ENCODE results near the gene TMC6.

Gene TMC6

GRCh38 chr17:78109489-78109761 is 19.1 kb downstream of the TMC6 start:
- DNase-seq (ENCODE audit: low read depth), result no peak
- H3K4me3 ChIP-seq (ENCODE audit: control insufficient read depth, low read depth, low read length), result no peak overlapping the region
- TF ChIP-seq, protein P1, sequence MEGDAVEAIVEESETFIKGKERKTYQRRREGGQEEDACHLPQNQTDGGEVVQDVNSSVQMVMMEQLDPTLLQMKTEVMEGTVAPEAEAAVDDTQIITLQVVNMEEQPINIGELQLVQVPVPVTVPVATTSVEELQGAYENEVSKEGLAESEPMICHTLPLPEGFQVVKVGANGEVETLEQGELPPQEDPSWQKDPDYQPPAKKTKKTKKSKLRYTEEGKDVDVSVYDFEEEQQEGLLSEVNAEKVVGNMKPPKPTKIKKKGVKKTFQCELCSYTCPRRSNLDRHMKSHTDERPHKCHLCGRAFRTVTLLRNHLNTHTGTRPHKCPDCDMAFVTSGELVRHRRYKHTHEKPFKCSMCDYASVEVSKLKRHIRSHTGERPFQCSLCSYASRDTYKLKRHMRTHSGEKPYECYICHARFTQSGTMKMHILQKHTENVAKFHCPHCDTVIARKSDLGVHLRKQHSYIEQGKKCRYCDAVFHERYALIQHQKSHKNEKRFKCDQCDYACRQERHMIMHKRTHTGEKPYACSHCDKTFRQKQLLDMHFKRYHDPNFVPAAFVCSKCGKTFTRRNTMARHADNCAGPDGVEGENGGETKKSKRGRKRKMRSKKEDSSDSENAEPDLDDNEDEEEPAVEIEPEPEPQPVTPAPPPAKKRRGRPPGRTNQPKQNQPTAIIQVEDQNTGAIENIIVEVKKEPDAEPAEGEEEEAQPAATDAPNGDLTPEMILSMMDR (conservative IDR thresholded peaks at IDR 0.05; ENCODE audit: control insufficient read depth, insufficient read depth, low read depth, low read length), result no peak

DNA sequence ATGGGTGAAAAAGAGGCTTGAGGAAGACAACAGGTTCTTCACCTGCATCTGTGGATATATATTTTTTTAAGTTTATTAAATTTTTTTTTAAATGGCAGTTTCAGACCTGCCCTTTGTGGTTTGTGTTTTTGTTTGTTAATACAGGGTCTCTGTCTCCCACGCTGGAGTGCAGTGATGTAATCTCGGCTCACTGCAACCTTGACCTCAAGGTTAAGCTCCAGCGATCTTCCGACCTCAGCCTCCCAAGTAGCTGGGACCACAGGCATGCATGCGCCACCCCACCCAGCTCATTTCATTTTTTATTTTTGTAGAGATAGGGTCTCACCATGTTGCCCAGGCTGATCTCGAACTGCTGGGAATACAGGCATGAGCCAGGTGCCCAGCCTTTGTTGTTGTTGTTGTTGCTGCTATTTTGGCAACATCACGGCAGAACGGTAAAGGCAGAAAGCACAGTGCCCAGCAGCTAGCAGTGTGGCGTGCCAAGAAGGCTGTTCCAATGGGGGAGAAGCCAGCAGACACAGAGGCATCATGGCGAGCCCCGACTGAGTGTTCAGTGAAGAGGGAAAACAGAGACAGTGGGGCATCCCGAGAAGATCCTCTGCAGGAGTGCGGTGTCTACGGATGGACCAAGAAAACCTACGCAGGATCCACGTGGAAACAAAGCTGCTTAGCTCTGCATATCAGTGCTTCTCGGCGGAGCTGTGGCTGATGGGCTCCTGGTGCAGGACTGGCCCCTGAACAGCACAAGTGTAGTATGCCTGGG is 19.6 kb downstream of the TMC6 start:
- TF ChIP-seq, protein P1 (conservative IDR thresholded peaks at IDR 0.05; ENCODE audit: control insufficient read depth, insufficient read depth, low read depth, low read length), result no peak
- no peak for DNase-seq (ENCODE audit: low read depth)
- no peak overlapping the region for H3K4me3 ChIP-seq (ENCODE audit: control insufficient read depth, low read depth, low read length)

DNA sequence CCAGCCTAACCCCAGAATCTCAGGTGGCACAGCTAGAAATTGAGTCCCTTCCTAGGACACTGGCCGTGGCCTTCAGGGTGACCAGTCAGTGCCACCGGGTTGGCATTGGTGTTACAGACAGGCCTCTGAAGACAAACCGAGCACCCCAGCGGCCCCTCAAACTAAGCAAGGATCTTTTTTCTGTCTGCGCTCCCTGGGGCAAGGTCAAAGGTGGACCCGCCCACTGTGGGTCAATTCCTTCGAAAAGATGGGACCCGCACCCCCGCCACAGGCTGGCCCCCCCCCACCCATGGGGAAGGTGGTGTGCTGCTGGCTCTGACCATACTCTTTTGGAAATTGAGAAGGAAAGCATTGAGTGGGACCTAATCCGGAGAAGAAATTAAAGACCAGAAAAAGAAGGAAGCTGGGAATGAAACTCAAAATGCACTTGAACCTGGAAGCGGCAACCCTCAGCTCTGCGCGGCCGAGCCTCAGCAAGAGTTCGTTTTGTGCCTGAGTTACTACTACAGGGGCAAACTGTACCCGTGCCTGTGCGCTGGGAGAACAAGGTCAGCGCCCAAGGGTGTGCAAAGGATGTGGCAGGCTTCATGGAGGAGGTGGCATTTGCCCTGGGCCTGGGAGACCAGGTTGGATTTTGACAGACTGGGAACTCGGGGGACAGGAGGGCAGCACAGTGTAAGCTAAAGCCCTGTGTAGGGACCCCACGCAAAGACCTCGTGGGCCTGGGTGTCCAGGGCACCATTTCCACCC is 20.4 kb downstream of the TMC6 start:
- H3K4me3 ChIP-seq (ENCODE audit: control insufficient read depth, low read depth, low read length), result no peak overlapping the region
- DNase-seq (ENCODE audit: low read depth), result no peak
- TF ChIP-seq, protein P1 (conservative IDR thresholded peaks at IDR 0.05; ENCODE audit: control insufficient read depth, insufficient read depth, low read depth, low read length), result no peak

DNA sequence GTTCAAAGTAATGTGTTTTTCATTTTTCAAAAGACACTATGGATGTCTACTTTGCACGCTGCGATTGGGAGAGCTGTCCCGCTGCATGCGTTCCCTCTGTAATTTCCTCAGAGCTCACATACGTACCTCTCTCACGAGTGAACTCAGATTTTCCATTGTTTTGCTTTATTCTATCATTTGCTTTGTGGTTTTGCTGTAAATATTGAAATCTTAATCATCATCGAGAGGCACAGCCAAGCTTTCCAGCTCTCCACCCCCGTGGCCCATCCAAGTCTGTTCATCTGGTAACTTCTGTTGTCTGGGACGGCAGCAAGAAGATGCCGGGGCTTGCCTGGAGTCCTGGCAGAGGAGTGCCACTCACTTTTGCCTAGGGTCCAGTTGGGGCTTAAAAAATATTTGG is 21.1 kb downstream of the TMC6 start:
- no peak overlapping the region for H3K4me3 ChIP-seq (ENCODE audit: control insufficient read depth, low read depth, low read length)
- TF ChIP-seq, protein P1 (conservative IDR thresholded peaks at IDR 0.05; ENCODE audit: control insufficient read depth, insufficient read depth, low read depth, low read length), result no peak
- peak; percentile 70 for DNase-seq (ENCODE audit: low read depth)

GRCh38 chr17:78106211-78106610 is 22.3 kb downstream of the TMC6 start:
- TF ChIP-seq, protein P1 (conservative IDR thresholded peaks at IDR 0.05; ENCODE audit: control insufficient read depth, insufficient read depth, low read depth, low read length), result no peak
- no peak for DNase-seq (ENCODE audit: low read depth)
- H3K4me3 ChIP-seq (ENCODE audit: control insufficient read depth, low read depth, low read length), result no peak overlapping the region

DNA sequence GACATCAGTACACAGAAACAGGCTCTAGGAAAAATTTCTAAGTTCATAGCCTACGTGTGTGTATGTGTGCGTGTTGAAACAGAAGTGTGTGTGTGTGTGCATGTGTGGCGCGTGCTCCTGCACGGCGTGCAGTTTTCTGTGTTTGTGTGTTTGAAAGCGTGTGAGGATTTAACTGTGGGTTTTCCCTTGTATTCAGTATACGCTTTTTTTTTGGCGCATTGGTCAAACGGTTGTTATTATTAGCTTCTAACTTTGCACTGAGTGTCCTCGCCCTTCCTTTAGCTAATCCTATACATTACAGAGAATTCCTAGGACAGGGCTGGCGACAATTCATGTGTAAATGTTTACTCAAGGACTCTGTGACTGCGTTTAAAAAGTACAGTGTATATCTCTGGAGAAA is 23.0 kb downstream of the TMC6 start:
- TF ChIP-seq, protein P1 (conservative IDR thresholded peaks at IDR 0.05; ENCODE audit: control insufficient read depth, insufficient read depth, low read depth, low read length), result no peak
- no peak for DNase-seq (ENCODE audit: low read depth)
- no peak overlapping the region for H3K4me3 ChIP-seq (ENCODE audit: control insufficient read depth, low read depth, low read length)
